Skeletal muscle tissue (tissue), 4 donors: ENCODE measurements around the gene BASP1. TPM values are rescaled to one million over a fixed set of nuclear protein-coding genes. Genes with fewer than 3 reads are reported as not detected.
"Not testable (repeated sequence)": the region's sequence is repeated elsewhere in the genome, so short reads cannot be mapped to it uniquely, and the experiment has no call there.

Experiments
- H3K27ac ChIP-seq: one replicate; pipeline ENCODE4 v1.7.0; 2013; ENCODE audit warnings: mild to moderate bottlenecking, low read depth, low read length, inconsistent platforms
- H3K27me3 ChIP-seq, 3 donors: one replicate each; pipeline ENCODE4 v1.7.0; 2013; ENCODE audit warnings: low read length in 3 of 3; ENCODE audit not compliant: control insufficient read depth in 3 of 3, insufficient read depth in 3 of 3
- H3K36me3 ChIP-seq, 3 donors: one replicate each; pipeline ENCODE4 v1.7.0; 2013; ENCODE audit warnings: low read length in 3 of 3; ENCODE audit not compliant: control insufficient read depth in 3 of 3, insufficient read depth in 3 of 3
- H3K4me1 ChIP-seq, 3 donors: one replicate each; pipeline ENCODE4 v1.7.0; 2013; ENCODE audit warnings: low read length in 3 of 3, mild to moderate bottlenecking in 3 of 3; ENCODE audit not compliant: control insufficient read depth in 3 of 3, insufficient read depth in 3 of 3
- H3K4me3 ChIP-seq, 3 donors: one replicate each; pipeline ENCODE4 v1.7.0; 2013; ENCODE audit warnings: low read length in 3 of 3
- H3K9ac ChIP-seq, 3 donors: one replicate each; pipeline ENCODE4 v1.7.0; 2013; ENCODE audit warnings: low read length in 3 of 3, mild to moderate bottlenecking in 3 of 3, moderate library complexity in 2 of 3, low read depth in 1 of 3
- H3K9me3 ChIP-seq, 3 donors: one replicate each; pipeline ENCODE4 v1.7.0; 2013; ENCODE audit warnings: low read length in 3 of 3; ENCODE audit not compliant: control insufficient read depth in 3 of 3
- total RNA-seq: library from RNA; depleted of rRNA; stranded (reverse); fragments of >200 nt; gene quantifications from one replicate; pipeline ENCODE4 v1.2.3, GENCODE V29; 2014
- donor health status: Osteomylitis.

Gene BASP1
- total RNA-seq, 1 donor from 2014 or later: 12.5 TPM

GRCh38 chr5:17190799-17191391 is 26.5 kb upstream of the BASP1 start:
- Histone ChIP-seq H3K27ac (no peak overlapping the region), H3K9ac (no peak overlapping the region), H3K9me3 (no peaks in the 10 kb centered on the region), H3K36me3 (no peaks in the 10 kb centered on the region), H3K4me1 (peaks cover 15 to 32% (median 20%) of the 10 kb centered on the region in 3 donors), H3K27me3 (no peaks in the 10 kb centered on the region), H3K4me3 (no peak overlapping the region)

DNA sequence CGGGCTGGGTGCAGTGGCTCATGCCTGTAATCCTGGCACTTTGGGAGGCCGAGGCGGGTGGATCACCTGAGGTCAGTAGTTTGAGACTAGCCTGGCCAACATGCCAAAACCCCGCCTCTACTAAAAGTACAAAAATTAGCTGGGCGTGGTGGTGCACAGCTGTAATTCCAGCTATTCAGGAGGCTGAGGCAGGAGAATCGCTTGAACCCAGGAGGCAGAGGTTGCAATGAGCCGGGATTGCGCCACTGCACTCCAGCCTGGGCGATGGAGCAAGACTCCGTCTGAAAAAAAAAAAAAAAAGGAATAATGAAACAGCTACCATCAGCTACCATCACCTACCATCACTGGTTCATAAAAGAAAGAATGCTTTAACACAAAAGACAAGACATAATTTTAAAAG is 25.9 kb upstream of the BASP1 start:
- not testable (repeated sequence) for H3K9ac ChIP-seq, H3K27me3 ChIP-seq, H3K36me3 ChIP-seq, H3K27ac ChIP-seq, H3K9me3 ChIP-seq, H3K4me3 ChIP-seq
- H3K4me1 ChIP-seq: peaks cover 11 to 26% (median 13%) of the 10 kb centered on the region in 3 donors

DNA sequence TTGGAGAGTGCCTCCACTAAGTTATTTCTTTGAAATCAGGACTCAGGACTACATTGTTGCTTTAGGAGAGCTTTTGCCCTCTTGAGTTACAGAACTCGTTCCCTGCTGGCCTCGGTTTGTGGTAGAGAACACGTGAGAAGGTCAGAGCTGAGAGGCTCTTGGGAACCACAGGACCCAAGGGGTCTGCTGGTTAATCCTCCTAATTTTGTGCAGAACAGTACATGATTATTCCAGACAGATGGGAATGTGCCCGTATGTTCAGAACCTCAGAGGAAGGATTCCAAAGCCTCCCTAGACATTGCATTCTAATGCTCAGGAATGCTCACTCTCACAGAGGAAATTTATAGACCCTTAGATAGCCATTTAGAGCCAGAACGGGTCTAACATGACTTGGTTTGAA is 25.2 kb upstream of the BASP1 start:
- no peaks in the 10 kb centered on the region for H3K27me3 ChIP-seq
- no peak overlapping the region for H3K27ac ChIP-seq
- H3K4me3 ChIP-seq: no peak overlapping the region
- no peaks in the 10 kb centered on the region for H3K36me3 ChIP-seq
- H3K9me3 ChIP-seq: no peaks in the 10 kb centered on the region
- no peak overlapping the region for H3K9ac ChIP-seq
- peaks cover 11 to 19% (median 13%) of the 10 kb centered on the region in 3 donors for H3K4me1 ChIP-seq

GRCh38 chr5:17196024-17196423 is 21.4 kb upstream of the BASP1 start:
- H3K9me3 ChIP-seq: peaks cover 0 to 3% (median 3%) of the 10 kb centered on the region in 3 donors
- H3K27me3 ChIP-seq: peaks cover 0 to 3% (median 0%) of the 10 kb centered on the region in 3 donors
- no peak overlapping the region for H3K4me3 ChIP-seq
- H3K36me3 ChIP-seq: no peaks in the 10 kb centered on the region
- H3K4me1 ChIP-seq: peaks cover 0 to 2% (median 0%) of the 10 kb centered on the region in 3 donors
- H3K27ac ChIP-seq: no peak overlapping the region
- no peak overlapping the region for H3K9ac ChIP-seq

DNA sequence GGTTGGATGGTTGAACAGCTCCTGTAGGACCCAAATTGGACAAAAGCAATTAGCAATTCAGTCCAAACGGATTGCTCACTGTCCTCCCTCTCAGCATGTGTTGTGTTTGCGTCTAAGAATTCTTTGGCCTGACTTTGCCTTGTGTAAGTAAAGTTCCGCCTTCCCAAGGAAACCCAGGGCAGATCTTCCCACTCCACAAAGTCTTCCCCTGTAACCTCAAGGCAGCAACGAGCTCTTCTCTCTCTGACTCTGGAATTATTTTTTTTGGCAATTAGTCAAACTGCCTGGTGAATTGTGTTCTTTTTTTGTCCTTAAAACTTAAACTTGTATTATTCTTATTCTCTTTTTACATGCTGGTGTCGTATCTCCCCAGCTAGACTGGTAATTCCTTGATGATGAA is 20.7 kb upstream of the BASP1 start:
- H3K27ac ChIP-seq: no peak overlapping the region
- H3K27me3 ChIP-seq: peaks cover 0 to 3% (median 0%) of the 10 kb centered on the region in 3 donors
- no peaks in the 10 kb centered on the region for H3K36me3 ChIP-seq
- H3K4me1 ChIP-seq: no peaks in the 10 kb centered on the region
- no peak overlapping the region for H3K4me3 ChIP-seq
- H3K9ac ChIP-seq: no peak overlapping the region
- peaks cover 0 to 3% (median 3%) of the 10 kb centered on the region in 3 donors for H3K9me3 ChIP-seq

DNA sequence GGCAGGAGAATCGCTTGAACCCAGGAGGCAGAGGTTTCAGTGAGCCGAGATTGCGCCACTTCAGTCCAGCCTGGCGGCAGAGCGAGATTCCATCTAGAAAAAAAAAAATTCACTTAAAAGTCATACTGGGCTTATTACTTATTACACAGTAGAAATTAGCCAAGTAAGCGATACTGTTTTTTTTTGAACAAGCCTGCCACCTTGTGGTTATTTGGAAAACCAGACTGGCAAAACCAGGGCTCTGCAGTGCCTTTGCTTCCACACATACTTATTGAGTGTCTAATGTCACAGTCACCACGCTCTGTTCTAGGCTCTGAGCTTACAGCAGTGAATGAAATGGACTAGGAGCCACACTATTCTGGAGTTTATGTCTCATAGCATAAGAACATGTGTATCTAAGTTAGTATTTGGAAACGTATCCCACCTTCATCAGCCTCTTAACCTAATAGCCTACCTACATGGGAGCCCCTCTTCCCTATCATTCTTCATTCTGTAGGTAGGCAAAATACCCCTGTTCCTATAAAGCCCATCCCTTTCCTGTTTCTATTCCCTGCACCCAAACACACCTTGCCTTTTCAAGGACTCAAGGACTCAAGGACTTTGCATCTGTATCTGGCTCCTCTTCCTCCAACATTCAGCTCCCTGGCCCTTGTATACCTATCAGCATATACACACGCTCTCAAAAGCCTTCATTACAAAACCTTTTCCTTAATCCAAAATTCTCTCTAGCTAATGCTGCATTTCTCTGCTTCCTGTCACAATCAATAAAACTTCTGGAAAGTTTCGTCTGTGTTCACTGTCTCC is 13.9 kb upstream of the BASP1 start:
- Histone ChIP-seq H3K4me1 (no peaks in the 10 kb centered on the region), H3K9ac (no peak overlapping the region), H3K27me3 (peaks cover 5 to 11% (median 6%) of the 10 kb centered on the region in 3 donors), H3K4me3 (no peak overlapping the region), H3K36me3 (no peaks in the 10 kb centered on the region), H3K9me3 (no peaks in the 10 kb centered on the region), H3K27ac (no peak overlapping the region)

DNA sequence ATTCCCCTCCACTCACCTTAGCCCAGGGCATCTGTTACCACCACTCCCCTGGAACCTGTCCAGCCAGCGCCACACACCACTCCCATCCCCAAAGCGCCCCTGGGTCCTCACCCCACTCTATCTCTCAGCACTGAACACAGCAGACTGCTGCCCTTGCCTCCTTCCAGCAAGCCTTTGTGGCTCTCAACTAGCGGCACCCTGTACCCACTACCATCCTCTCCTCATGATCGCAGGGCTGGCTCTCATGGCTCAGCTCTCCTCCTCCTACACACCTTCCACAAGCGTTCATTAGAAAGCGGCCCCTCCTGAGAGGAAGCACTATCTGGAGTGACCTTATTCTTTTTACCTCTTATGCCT is 13.3 kb upstream of the BASP1 start:
- H3K9ac ChIP-seq: no peak overlapping the region
- H3K27ac ChIP-seq: no peak overlapping the region
- no peaks in the 10 kb centered on the region for H3K9me3 ChIP-seq
- H3K4me3 ChIP-seq: no peak overlapping the region
- no peaks in the 10 kb centered on the region for H3K36me3 ChIP-seq
- H3K4me1 ChIP-seq: no peaks in the 10 kb centered on the region
- peaks cover 5 to 11% (median 6%) of the 10 kb centered on the region in 3 donors for H3K27me3 ChIP-seq

DNA sequence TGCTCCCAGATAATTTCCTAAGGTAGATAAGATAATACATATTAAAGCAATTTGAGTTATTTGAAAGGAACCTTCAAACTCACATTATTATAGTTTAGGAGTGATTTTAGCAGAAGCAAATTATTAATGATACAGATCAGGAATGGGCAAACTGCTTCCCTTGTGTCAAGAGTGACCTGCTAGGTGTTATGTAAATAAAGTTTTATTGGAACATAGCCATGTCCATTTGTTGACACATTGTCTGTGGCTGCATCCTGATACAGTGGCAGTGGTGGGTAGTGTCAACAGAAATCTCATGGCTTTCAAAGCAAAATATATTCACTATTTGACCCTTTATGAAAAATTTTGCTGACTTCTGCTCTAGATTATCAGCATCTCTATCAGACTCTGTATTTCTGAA is 11.4 kb upstream of the BASP1 start:
- no peak overlapping the region for H3K4me3 ChIP-seq
- peaks cover 6 to 10% (median 10%) of the 10 kb centered on the region in 3 donors for H3K27me3 ChIP-seq
- no peaks in the 10 kb centered on the region for H3K9me3 ChIP-seq
- no peaks in the 10 kb centered on the region for H3K36me3 ChIP-seq
- H3K27ac ChIP-seq: no peak overlapping the region
- no peak overlapping the region for H3K9ac ChIP-seq
- no peaks in the 10 kb centered on the region for H3K4me1 ChIP-seq

DNA sequence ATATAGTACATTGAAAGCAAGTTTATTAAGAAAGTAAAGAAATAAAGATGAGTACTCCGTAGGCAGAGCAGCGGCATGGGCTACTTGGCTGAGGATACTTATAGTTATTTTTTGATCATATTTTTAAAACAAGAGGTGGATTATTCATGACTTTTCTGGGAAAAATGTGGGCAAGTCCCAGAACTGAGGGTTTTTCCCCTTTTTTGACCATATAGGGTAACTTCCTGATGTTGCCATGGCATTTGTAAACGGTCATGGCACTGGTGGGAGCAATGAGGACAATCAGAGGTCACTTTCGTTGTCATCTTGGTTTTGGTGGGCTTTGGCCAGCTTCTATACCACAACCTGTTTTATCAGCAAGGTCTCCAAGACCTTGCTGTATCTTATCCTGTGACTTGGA is 5.2 kb upstream of the BASP1 start:
- no peak overlapping the region for H3K4me3 ChIP-seq

GRCh38 chr5:17212996-17213395 is 4.4 kb upstream of the BASP1 start:
- peaks cover 3 to 6% (median 4%) of the 10 kb centered on the region in 3 donors for H3K4me1 ChIP-seq
- no peak overlapping the region for H3K27ac ChIP-seq
- H3K9ac ChIP-seq: no peak overlapping the region
- H3K4me3 ChIP-seq: no peak overlapping the region
- no peaks in the 10 kb centered on the region for H3K36me3 ChIP-seq
- H3K9me3 ChIP-seq: no peaks in the 10 kb centered on the region
- H3K27me3 ChIP-seq: peaks cover 17 to 27% (median 22%) of the 10 kb centered on the region in 3 donors

More for the DNA sequence above, 5.2 kb upstream of the BASP1 start:
- Histone ChIP-seq H3K9me3 (no peaks in the 10 kb centered on the region), H3K27ac (no peak overlapping the region), H3K36me3 (no peaks in the 10 kb centered on the region), H3K4me1 (peaks cover 3 to 6% (median 4%) of the 10 kb centered on the region in 3 donors), H3K27me3 (peaks cover 17 to 27% (median 22%) of the 10 kb centered on the region in 3 donors), H3K9ac (no peak overlapping the region)
